Naive thymus-derived CD4-positive, alpha-beta T cell (primary cell): Measurements from ENCODE around the gene PLIN5. TPM values are rescaled to one million over a fixed set of nuclear protein-coding genes. Genes with fewer than 3 reads are reported as not detected.
"Not testable (repeated sequence)": the region's sequence is repeated elsewhere in the genome, so short reads cannot be mapped to it uniquely, and the experiment has no call there.

Source experiments
- ATAC-seq: fragments of 150-1000 bp; cut with Tn5 transposase; 2 replicates; pipeline ENCODE4 v1.10.0; 2021; ENCODE audit warnings: mild to moderate bottlenecking, moderate library complexity
- CTCF ChIA-PET: fragments of 350-600 bp; sonication (Branson Sonifier 250); formaldehyde crosslinking; loops from one replicate; lab custom pipeline; 2021; ENCODE audit warnings: antibody characterized with exemption; lab: Charles Lee
- POLR2A ChIA-PET: fragments of 350-600 bp; sonication (Branson Sonifier 250); formaldehyde crosslinking; loops from one replicate; lab custom pipeline; 2021; ENCODE audit warnings: antibody characterized with exemption, inconsistent platforms; lab: Charles Lee
- DNase-seq, 9 donors: peaks; one replicate each; pipeline versions ENCODE4 v3.0.0 to v3.0.0-alpha.2; 2020 to 2022; ENCODE audit warnings: mixed read lengths in 1 of 9
- H3K27ac ChIP-seq: one replicate; pipeline ENCODE4 v1.7.0; 2013; ENCODE audit warnings: mild to moderate bottlenecking, low read depth, low read length, moderate library complexity
- H3K27me3 ChIP-seq, 2 donors: one replicate each; pipeline ENCODE4 v1.7.0; 2013; ENCODE audit warnings: low read length in 2 of 2, mild to moderate bottlenecking in 2 of 2, moderate library complexity in 2 of 2; ENCODE audit not compliant: control insufficient read depth in 2 of 2, insufficient read depth in 2 of 2
- H3K36me3 ChIP-seq, 3 experiments: 1 replicate in 2 of 3; 2 replicates in 1 of 3; pipeline ENCODE4 v1.7.0; 2013; ENCODE audit warnings: low read length in 3 of 3, mild to moderate bottlenecking in 3 of 3, moderate library complexity in 1 of 3; ENCODE audit not compliant: insufficient read depth in 3 of 3, control insufficient read depth in 2 of 3
- H3K4me1 ChIP-seq, 2 donors: one replicate each; pipeline ENCODE4 v1.7.0; 2013; ENCODE audit warnings: low read length in 2 of 2, mild to moderate bottlenecking in 2 of 2, moderate library complexity in 1 of 2; ENCODE audit not compliant: control insufficient read depth in 2 of 2, insufficient read depth in 2 of 2
- H3K4me3 ChIP-seq: 2 replicates; pipeline ENCODE4 v1.7.0; 2013; ENCODE audit warnings: mild to moderate bottlenecking, low read length
- H3K9me3 ChIP-seq, 3 experiments: 1 replicate in 2 of 3; 2 replicates in 1 of 3; pipeline ENCODE4 v1.7.0; 2013; ENCODE audit warnings: low read length in 3 of 3; ENCODE audit not compliant: control insufficient read depth in 2 of 3
- H3K27ac Mint-ChIP-seq, 9 donors: one replicate each; pipeline ENCODE4 v1.8.0; 2020 to 2022; ENCODE audit warnings: mixed read lengths in 9 of 9, mild to moderate bottlenecking in 8 of 9, moderate library complexity in 5 of 9, inconsistent platforms in 2 of 9
- H3K27me3 Mint-ChIP-seq, 5 donors: one replicate each; pipeline ENCODE4 v1.8.0; 2021 to 2022; ENCODE audit warnings: mixed read lengths in 5 of 5, mild to moderate bottlenecking in 1 of 5
- H3K36me3 Mint-ChIP-seq, 5 donors: one replicate each; pipeline ENCODE4 v1.8.0; 2020 to 2022; ENCODE audit warnings: mixed read lengths in 5 of 5, mild to moderate bottlenecking in 3 of 5, inconsistent platforms in 1 of 5
- H3K4me1 Mint-ChIP-seq, 7 donors: one replicate each; pipeline ENCODE4 v1.8.0; 2020 to 2022; ENCODE audit warnings: mixed read lengths in 7 of 7, mild to moderate bottlenecking in 3 of 7, inconsistent platforms in 1 of 7
- H3K4me3 Mint-ChIP-seq, 10 donors: one replicate each; pipeline ENCODE4 v1.8.0; 2020 to 2022; ENCODE audit warnings: mild to moderate bottlenecking in 10 of 10, mixed read lengths in 10 of 10, moderate library complexity in 6 of 10, inconsistent platforms in 2 of 10
- H3K9me3 Mint-ChIP-seq, 11 donors: one replicate each; pipeline ENCODE4 v1.8.0; 2020 to 2022; ENCODE audit warnings: mixed read lengths in 11 of 11, mild to moderate bottlenecking in 4 of 11, inconsistent platforms in 1 of 11, moderate library complexity in 1 of 11
- intact Hi-C, 2 donors: fragments of 100-400 bp; cut with micrococcal nuclease; formaldehyde crosslinking; loops; one replicate each; pipeline ENCODE4 v1.15.1; 2023
- polyA plus RNA-seq, 2 donors: library from polyadenylated mRNA; unstranded; fragments of 300-500 nt; fragmentation: Illumina TruSeq; gene quantifications; one replicate each; pipeline ENCODE4 v1.2.3, GENCODE V29; 2021
- total RNA-seq, 6 experiments: library from RNA in 5 of 6; stranded (reverse) in 5 of 6; gene quantifications; 1 replicate in 5 of 6; 2 replicates in 1 of 6; pipeline ENCODE4 v1.2.3 and lab custom pipeline; 2021 to 2026

The PLIN5 gene
- total and polyA plus RNA-seq, 7 experiments from 2014 or later = 0.24 to 1.9 (median 1.1) TPM; not detected in 1

DNA sequence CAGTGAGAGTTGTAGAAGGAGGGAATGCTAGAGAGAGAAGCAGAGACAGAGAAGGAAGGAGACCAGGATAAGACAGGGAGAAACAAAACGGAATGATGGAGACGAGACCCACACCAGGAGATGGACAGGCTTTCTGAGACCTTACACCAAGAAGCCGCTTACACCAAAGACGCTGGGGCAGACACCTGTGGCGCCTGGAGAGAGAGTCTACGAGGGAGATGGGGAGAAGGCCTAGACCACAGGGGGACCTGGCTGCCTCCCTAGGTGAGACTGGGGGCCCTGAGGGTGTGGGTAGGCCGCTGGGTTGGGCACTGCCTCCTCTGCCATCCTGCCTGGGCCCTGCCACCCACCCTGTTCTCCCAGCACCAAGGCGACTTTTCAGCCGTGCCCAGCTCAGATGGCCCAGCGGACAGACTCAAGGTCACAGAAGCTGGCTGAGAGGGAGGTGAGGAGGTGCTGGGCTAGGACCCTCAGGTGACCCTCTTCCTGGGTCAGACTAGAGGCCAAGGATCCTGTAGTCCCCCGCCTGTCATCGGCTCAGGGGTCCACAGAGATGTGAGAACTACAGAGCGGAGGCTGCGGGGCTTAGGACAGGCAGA, 5.0 kb downstream of the PLIN5 start:
- Mint-ChIP-seq H3K36me3 (no peaks in the 10 kb centered on the region), H3K4me1 (peaks cover 0 to 4% (median 0%) of the 10 kb centered on the region in 7 donors), H3K27ac (no peak overlapping the region), H3K27me3 (peaks cover 0 to 15% (median 4%) of the 10 kb centered on the region in 5 donors), H3K4me3 (no peak overlapping the region), H3K9me3 (no peaks in the 10 kb centered on the region)
- Histone ChIP-seq H3K27ac (no peak overlapping the region), H3K4me1 (no peaks in the 10 kb centered on the region), H3K4me3 (no peak overlapping the region), H3K36me3 (no peaks in the 10 kb centered on the region), H3K9me3 (no peaks in the 10 kb centered on the region), H3K27me3 (no peaks in the 10 kb centered on the region)
- POLR2A ChIA-PET = no interaction called here
- CTCF ChIA-PET = no interaction called here
- intact Hi-C loops = no loop called here
- DNase-seq (no peak), ATAC-seq (no peak)

DNA sequence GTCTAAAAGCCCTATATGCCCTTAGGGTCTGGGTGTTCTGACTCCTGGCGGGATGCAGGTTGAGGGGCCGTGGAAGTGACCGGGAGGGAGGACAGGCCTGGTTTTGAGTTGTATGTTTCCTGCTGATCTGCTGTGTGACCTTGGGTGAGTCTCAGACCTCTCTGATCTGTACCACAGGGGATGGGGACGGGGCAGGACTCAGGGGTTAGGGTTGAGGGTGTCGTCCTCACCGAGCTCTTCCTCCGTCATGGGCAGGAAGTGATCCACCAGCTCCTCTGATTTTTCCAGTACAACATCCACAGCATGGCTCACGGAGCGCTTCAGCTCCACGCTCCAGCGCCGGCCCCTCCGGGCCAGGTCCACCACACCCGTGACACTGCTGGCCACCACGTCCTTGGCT, 6.2 kb downstream of the PLIN5 start:
- CTCF ChIA-PET = no interaction called here

DNA sequence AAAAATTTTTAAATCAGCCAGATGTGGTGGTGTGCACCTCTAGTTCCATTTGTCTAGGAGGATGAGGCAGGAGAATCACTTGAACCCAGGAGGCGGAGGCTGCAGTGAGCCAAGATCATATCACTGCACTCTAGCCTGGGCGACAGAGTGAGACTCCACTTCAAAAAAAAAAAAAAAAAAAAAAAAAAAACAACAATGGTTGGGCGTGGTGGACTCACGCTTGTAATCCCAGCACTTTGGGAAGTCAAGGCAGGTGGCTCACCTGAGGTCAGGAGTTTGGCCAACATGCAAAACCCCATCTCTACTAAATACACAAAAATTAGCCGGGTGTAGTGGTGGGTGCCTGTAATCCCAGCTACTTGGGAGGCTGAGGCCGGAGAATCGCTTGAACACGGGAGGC, 7.6 kb downstream of the PLIN5 start:
- H3K27me3 Mint-ChIP-seq, H3K27ac ChIP-seq, H3K27me3 ChIP-seq, H3K36me3 ChIP-seq, H3K4me3 Mint-ChIP-seq, H3K27ac Mint-ChIP-seq, DNase-seq, H3K9me3 Mint-ChIP-seq, ATAC-seq, H3K4me3 ChIP-seq, H3K4me1 Mint-ChIP-seq, H3K9me3 ChIP-seq, intact Hi-C loops, H3K4me1 ChIP-seq, H3K36me3 Mint-ChIP-seq: not testable (repeated sequence)
- ChIA-PET CTCF (interaction anchor here (0.6 to 1.5 kb wide), 2 partner anchors 20 to 101 kb away, joined by 3 read pairs; no protein-coding TSS in a partner anchor), POLR2A (interaction anchor here (0.7 kb wide), 1 partner anchor 22 kb away, joined by 4 read pairs; no protein-coding TSS in a partner anchor)

More for the DNA sequence above, 6.2 kb downstream of the PLIN5 start:
- Histone ChIP-seq H3K27ac (no peak overlapping the region), H3K36me3 (no peaks in the 10 kb centered on the region), H3K9me3 (no peaks in the 10 kb centered on the region), H3K4me1 (no peaks in the 10 kb centered on the region), H3K27me3 (no peaks in the 10 kb centered on the region), H3K4me3 (no peak overlapping the region)
- Mint-ChIP-seq H3K4me3 (no peak overlapping the region), H3K27me3 (peaks cover 0 to 11% (median 4%) of the 10 kb centered on the region in 5 donors), H3K9me3 (no peaks in the 10 kb centered on the region), H3K27ac (no peak overlapping the region), H3K4me1 (peaks cover 0 to 4% (median 0%) of the 10 kb centered on the region in 7 donors), H3K36me3 (no peaks in the 10 kb centered on the region)
- ATAC-seq = no peak
- no peak for DNase-seq
- intact Hi-C loops = no loop called here
- POLR2A ChIA-PET = no interaction called here

DNA sequence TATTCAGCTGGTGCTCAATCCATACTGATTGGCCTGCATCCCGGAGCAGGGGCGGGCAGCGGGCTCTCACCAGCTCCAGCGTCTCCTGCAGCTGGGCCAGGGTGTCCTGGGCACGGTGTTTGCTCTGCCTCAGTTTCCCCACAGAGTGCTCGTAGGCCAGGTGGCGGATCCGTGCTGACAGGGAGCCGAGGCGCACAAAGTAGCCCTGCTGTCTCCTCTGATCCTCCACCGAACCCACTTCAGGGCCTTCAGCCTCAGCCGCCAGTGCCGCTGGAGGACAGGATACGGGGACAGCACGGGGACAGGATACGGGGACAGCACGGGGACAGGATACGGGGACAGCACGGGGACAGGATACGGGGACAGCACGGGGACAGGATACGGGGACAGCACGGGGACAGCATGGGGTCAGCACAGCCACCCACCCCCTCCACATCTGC, 9.4 kb downstream of the PLIN5 start:
- Histone ChIP-seq H3K4me1 (no peaks in the 10 kb centered on the region), H3K27ac (no peak overlapping the region), H3K27me3 (no peaks in the 10 kb centered on the region), H3K4me3 (no peak overlapping the region), H3K9me3 (no peaks in the 10 kb centered on the region), H3K36me3 (no peaks in the 10 kb centered on the region)
- Mint-ChIP-seq H3K4me3 (no peak overlapping the region), H3K27ac (no peak overlapping the region), H3K27me3 (peaks cover 0 to 7% (median 0%) of the 10 kb centered on the region in 5 donors), H3K4me1 (no peaks in the 10 kb centered on the region), H3K9me3 (no peaks in the 10 kb centered on the region), H3K36me3 (no peaks in the 10 kb centered on the region)
- CTCF ChIA-PET = interaction anchor here (0.5 to 1.3 kb wide), 6 partner anchors 9 to 1422 kb away, joined by 3 to 8 read pairs (median 5); partner anchors contain the start of gene YJU2
- POLR2A ChIA-PET = no interaction called here
- intact Hi-C loops = loop anchor here (1.0 kb wide), 2 partner anchors 125 to 258 kb away; partner anchors contain the start of gene SH3GL1 (in 1 of the 2)
- DNase-seq (no peak), ATAC-seq (no peak)

DNA sequence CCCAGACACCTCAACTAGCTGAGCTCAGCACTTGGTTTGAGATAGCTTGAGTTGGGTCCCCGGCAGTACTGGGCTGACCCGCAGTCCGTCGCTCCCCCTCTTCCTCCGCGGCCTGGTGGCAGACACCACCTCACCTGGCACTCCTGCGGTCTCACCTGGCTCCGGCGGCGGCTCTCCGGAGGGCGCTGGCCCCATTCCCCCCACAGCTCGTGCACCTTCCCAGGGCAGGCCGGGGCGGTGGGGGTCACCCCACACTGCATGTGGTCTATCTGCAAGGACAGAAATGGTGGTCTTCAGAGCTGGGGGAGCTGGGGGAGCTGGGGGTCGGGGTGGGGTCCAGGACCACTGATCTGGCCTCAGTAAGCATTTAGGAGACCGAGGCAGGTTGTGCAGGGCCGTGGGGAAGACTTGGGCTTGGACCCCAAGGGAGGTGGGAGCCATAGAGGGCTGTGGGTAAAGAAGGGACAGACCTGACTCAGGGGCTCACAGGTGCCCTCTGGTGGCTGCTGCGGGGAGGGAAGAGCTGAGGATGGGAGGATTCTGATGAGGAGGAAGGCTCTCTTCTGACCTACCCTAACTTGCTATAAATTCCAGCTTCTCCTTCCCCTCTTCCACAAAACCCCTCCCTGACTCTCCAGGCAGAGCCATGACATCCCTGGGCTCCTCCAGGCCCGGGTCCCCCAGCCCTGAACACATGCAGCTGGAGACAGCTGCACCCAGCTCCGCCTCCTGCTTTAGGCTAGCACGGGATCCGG, 10.0 kb downstream of the PLIN5 start:
- ATAC-seq (peak; percentile 77), DNase-seq (peak; percentile 19 to 70 (median 59))
- Histone ChIP-seq H3K27me3 (no peaks in the 10 kb centered on the region), H3K4me1 (no peaks in the 10 kb centered on the region), H3K9me3 (no peaks in the 10 kb centered on the region), H3K27ac (no peak overlapping the region), H3K4me3 (no peak overlapping the region), H3K36me3 (no peaks in the 10 kb centered on the region)
- Mint-ChIP-seq H3K27me3 (peaks cover 0 to 4% (median 0%) of the 10 kb centered on the region in 5 donors), H3K9me3 (no peaks in the 10 kb centered on the region), H3K36me3 (no peaks in the 10 kb centered on the region), H3K4me3 (no peak overlapping the region), H3K27ac (no peak overlapping the region), H3K4me1 (no peaks in the 10 kb centered on the region)
- ChIA-PET CTCF (interaction anchor here (0.5 to 1.3 kb wide), 8 partner anchors 8 to 1422 kb away, joined by 3 to 8 read pairs (median 4); partner anchors contain the start of gene YJU2), POLR2A (no interaction called here)
- intact Hi-C loops = loop anchor here (1.0 kb wide), 2 partner anchors 125 to 258 kb away; partner anchors contain the start of gene SH3GL1 (in 1 of the 2)

DNA sequence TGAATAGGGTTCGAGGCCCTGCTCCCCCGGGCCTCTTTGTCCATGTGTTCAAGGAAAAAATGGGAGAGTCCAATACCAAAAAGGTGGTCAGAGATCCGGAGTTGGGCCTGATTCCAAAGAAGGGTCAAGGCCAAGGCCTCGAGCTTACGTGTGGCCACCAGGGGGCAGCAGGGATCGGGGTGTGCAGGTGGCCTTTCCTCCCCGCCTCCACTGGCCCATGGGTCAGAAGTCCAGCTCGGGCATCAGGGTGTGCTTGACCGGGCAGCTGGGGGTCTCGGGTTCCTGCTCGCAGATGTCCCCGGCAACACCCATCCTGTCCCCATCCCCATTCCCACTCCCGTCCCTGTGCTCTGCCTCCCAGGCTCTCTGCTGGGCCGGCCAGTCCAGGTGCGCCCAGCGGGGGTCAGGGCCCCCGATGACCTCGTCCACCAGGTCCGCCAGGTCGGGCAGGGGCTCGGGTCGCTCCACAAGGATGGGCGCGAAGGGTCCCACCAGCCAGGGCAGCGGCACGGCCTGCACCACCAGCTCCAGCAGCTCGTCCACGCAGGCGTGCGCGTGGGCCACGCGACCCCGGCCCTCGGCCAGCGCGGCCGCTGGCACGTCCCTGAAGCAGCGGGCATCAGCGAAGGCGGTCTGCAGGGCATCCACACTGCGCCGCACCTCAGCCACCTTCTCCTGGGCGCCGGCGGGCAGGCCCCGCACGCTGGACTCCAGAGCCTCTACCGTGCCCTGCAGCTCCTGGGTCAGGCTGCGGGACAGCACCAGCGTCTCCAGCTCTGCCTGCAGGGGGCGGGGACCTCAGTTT, 11.5 kb downstream of the PLIN5 start:
- H3K36me3 Mint-ChIP-seq = no peaks in the 10 kb centered on the region
- H3K27ac Mint-ChIP-seq = no peak overlapping the region
- Histone ChIP-seq H3K4me1 (no peaks in the 10 kb centered on the region), H3K9me3 (no peaks in the 10 kb centered on the region), H3K4me3 (no peak overlapping the region), H3K27ac (no peak overlapping the region), H3K36me3 (no peaks in the 10 kb centered on the region), H3K27me3 (no peaks in the 10 kb centered on the region)
- intact Hi-C loops = no loop called here
- peak; percentile 51 for ATAC-seq
- H3K27me3 Mint-ChIP-seq = peaks cover 0 to 5% (median 0%) of the 10 kb centered on the region in 5 donors
- H3K9me3 Mint-ChIP-seq = no peaks in the 10 kb centered on the region
- peak in 1 of 9 donors; percentile 52 for DNase-seq
- ChIA-PET POLR2A (interaction anchor here (0.6 kb wide), 1 partner anchor 9 kb away, joined by 3 read pairs; no protein-coding TSS in a partner anchor), CTCF (interaction anchor here (1.0 kb wide), 1 partner anchor 21 kb away, joined by 3 read pairs; no protein-coding TSS in a partner anchor)
- peaks cover 0 to 2% (median 0%) of the 10 kb centered on the region in 7 donors for H3K4me1 Mint-ChIP-seq
- no peak overlapping the region for H3K4me3 Mint-ChIP-seq
